Endothelial cell of umbilical vein (primary cell): ENCODE data around the gene GPR176. TPM values are rescaled to one million over a fixed set of nuclear protein-coding genes. Genes with fewer than 3 reads are reported as not detected.

ENCODE experiments used
- BruUV-seq: library from RNA; stranded (reverse); fragments of 400-500 nt; replicated peaks from 2 replicates; lab custom pipeline; 2021; lab: Mats Ljungman, UMichigan
- CTCF ChIA-PET: fragments of 300-600, 350-600 bp; sonication (Branson Sonifier 250); formaldehyde crosslinking; loops from one replicate; lab custom pipeline; 2021; ENCODE audit warnings: antibody characterized with exemption, inconsistent platforms; lab: Charles Lee
- POLR2A ChIA-PET: fragments of 300-600, 350-600 bp; sonication (Branson Sonifier 250); formaldehyde crosslinking; loops from one replicate; lab custom pipeline; 2021; ENCODE audit warnings: antibody characterized with exemption, inconsistent platforms; lab: Charles Lee
- DNase-seq: peaks from one replicate; pipeline ENCODE4 v3.0.0-alpha.2; 2011; ENCODE audit warnings: low read depth, low spot score
- FAIRE-seq: peaks from 2 replicates; lab custom pipeline; 2011; peaks lifted over from hg19 to GRCh38; lab: Jason Lieb, UNC
- H2AFZ ChIP-seq: 2 replicates; pipeline ENCODE4 v1.6.0; 2012; ENCODE audit warnings: low read depth, low read length, control low read depth, inconsistent platforms
- H3K27ac ChIP-seq: 2 replicates; pipeline ENCODE4 v1.5.1; 2011; ENCODE audit warnings: low read depth, mild to moderate bottlenecking, control low read depth, low read length, moderate library complexity; ENCODE audit not compliant: insufficient read depth
- H3K27me3 ChIP-seq, 2 experiments: 2 replicates each; pipeline versions ENCODE4 v1.6.0 to v1.6.1; 2011; ENCODE audit warnings: low read length in 2 of 2, mixed read lengths in 1 of 2; ENCODE audit not compliant: control insufficient read depth in 2 of 2, insufficient read depth in 2 of 2
- H3K36me3 ChIP-seq, 2 experiments: 2 replicates in 1 of 2; 3 replicates in 1 of 2; pipeline ENCODE4 v1.5.1; 2011; ENCODE audit warnings: low read length in 2 of 2, mild to moderate bottlenecking in 1 of 2, moderate library complexity in 1 of 2; ENCODE audit not compliant: control insufficient read depth in 2 of 2, insufficient read depth in 2 of 2; ENCODE audit errors: extremely low read depth in 1 of 2
- H3K4me1 ChIP-seq: 3 replicates; pipeline ENCODE4 v1.5.1; 2011; ENCODE audit warnings: mild to moderate bottlenecking, low read length; ENCODE audit not compliant: control insufficient read depth, insufficient read depth; ENCODE audit errors: extremely low read depth
- H3K4me2 ChIP-seq: 2 replicates; pipeline ENCODE4 v1.6.1; 2011; ENCODE audit warnings: low read length, control low read depth, mixed read lengths; ENCODE audit not compliant: insufficient read depth
- H3K4me3 ChIP-seq, 3 experiments: fragments of 200-600 bp in 1 of 3; sonication (generic), shearing (Covaris generic) in 1 of 3; replicated peaks in 1 of 3; 2 replicates each; pipeline ENCODE4 v1.5.1; 2011 to 2016; ENCODE audit warnings: control low read depth in 3 of 3, low read length in 3 of 3, mild to moderate bottlenecking in 2 of 3, inconsistent platforms in 1 of 3, low read depth in 1 of 3, moderate library complexity in 1 of 3; ENCODE audit not compliant: insufficient read depth in 1 of 3
- H3K79me2 ChIP-seq: 2 replicates; pipeline ENCODE4 v1.6.0; 2012; ENCODE audit warnings: low read length, inconsistent platforms; ENCODE audit not compliant: control insufficient read depth, insufficient read depth
- H3K9ac ChIP-seq: replicated peaks from 2 replicates; pipeline ENCODE3; 2011; ENCODE audit warnings: low read length, control low read depth; ENCODE audit not compliant: insufficient read depth; ENCODE audit errors: extremely low read depth
- H3K9me1 ChIP-seq: replicated peaks from 3 replicates; pipeline ENCODE4 v1.6.0; 2011; ENCODE audit warnings: mild to moderate bottlenecking, low read length; ENCODE audit not compliant: control insufficient read depth, insufficient read depth; ENCODE audit errors: extremely low read depth
- H3K9me3 ChIP-seq: replicated peaks from 2 replicates; pipeline ENCODE4 v1.5.1; 2012; ENCODE audit warnings: low read length, inconsistent platforms; ENCODE audit not compliant: control insufficient read depth, insufficient read depth
- H4K20me1 ChIP-seq: replicated peaks from 2 replicates; pipeline ENCODE3; 2011; ENCODE audit warnings: mild to moderate bottlenecking, low read length; ENCODE audit not compliant: control insufficient read depth, insufficient read depth; ENCODE audit errors: extremely low read depth
- CTCF ChIP-seq, 2 donors: IDR thresholded peaks; 1 replicate in 1 of 2; 2 replicates in 1 of 2; pipeline ENCODE4 v1.5.1; 2011; ENCODE audit warnings: low read length in 2 of 2, mild to moderate bottlenecking in 2 of 2, moderate library complexity in 2 of 2, control low read depth in 1 of 2, inconsistent platforms in 1 of 2, low read depth in 1 of 2; ENCODE audit not compliant: insufficient read depth in 1 of 2; ENCODE audit errors: extremely low read depth in 1 of 2
- GATA2 ChIP-seq: IDR thresholded peaks from 2 replicates; pipeline ENCODE4 v1.7.0; 2011; ENCODE audit warnings: low read depth, mild to moderate bottlenecking, moderate library complexity, mixed read lengths, low read length; ENCODE audit not compliant: insufficient read length, insufficient read depth
- MAX ChIP-seq: IDR thresholded peaks from 2 replicates; pipeline ENCODE4 v1.6.1; 2011; ENCODE audit not compliant: insufficient read depth, insufficient read length
- POLR2A ChIP-seq: IDR thresholded peaks from 2 replicates; pipeline ENCODE4 v1.6.1; 2012; ENCODE audit warnings: low read depth, mild to moderate bottlenecking, control low read depth, low read length
- POLR2AphosphoS5 ChIP-seq: IDR thresholded peaks from 2 replicates; pipeline ENCODE4 v1.6.1; 2012; ENCODE audit warnings: low read depth, mild to moderate bottlenecking, control low read depth, low read length, moderate library complexity; ENCODE audit not compliant: insufficient read depth
- dilution Hi-C: fragments of 300-500 bp; cut with MboI; formaldehyde crosslinking; loops from one replicate; pipeline ENCODE4 v1.15.0; 2019; ENCODE audit warnings: low sequenced_read_pairs; ENCODE audit not compliant: extremely low pct_ligation_motif_present
- intact Hi-C: fragments of 100-400 bp; cut with micrococcal nuclease; formaldehyde crosslinking; loops from one replicate; pipeline ENCODE4 v1.10.0; 2022
- polyA plus RNA-seq, 4 experiments: library from polyadenylated mRNA; depleted of rRNA in 3 of 4; stranded (reverse) in 3 of 4; unstranded in 1 of 4; fragments of >200 nt; gene quantifications; 2 replicates each; pipeline versions ENCODE4 v1.2.1 to v1.2.3, GENCODE V29; 2011 to 2012; ENCODE audit warnings: missing spikeins in 1 of 4
- total RNA-seq: library from RNA; stranded (reverse); gene quantifications from 2 replicates; pipeline ENCODE4 v1.2.3, GENCODE V29; 2021

GPR176 gene
- total and polyA plus RNA-seq, 2 donors (not counting 3 experiments of a cell fraction or from before 2014, with no cell fraction given): 35.3 to 68.7 TPM

GRCh38 chr15:39801641-39802309 is 118.3 kb downstream of the GPR176 start:
- H3K4me3 ChIP-seq: no peak overlapping the region
- DNase-seq (peak; percentile 14), FAIRE-seq (peak; percentile 76)
- dilution Hi-C loops: no loop called here
- no peaks in the 10 kb centered on the region for H3K4me1 ChIP-seq
- H3K9me1 ChIP-seq: no peaks in the 10 kb centered on the region
- TF ChIP-seq CTCF (IDR thresholded peaks at IDR 0.05; ENCODE audit: extremely low read depth in 1 of 2, insufficient read depth in 1 of 2, low read depth in 1 of 2, low read length in 2 of 2) (peak; percentile 21 to 32), GATA2 (no peak), POLR2A (no peak), POLR2AphosphoS5 (no peak), MAX (no peak)
- no peaks in the 10 kb centered on the region for H4K20me1 ChIP-seq
- H3K4me2 ChIP-seq: no peak overlapping the region
- H3K9ac ChIP-seq: no peak overlapping the region
- BruUV-seq: no TSS peak
- no peak overlapping the region for H3K27ac ChIP-seq
- no peaks in the 10 kb centered on the region for H3K27me3 ChIP-seq
- H3K9me3 ChIP-seq: no peaks in the 10 kb centered on the region
- intact Hi-C loops: loop anchor here (1.0 to 5.0 kb wide), 2 partner anchors 74 to 176 kb away; no protein-coding TSS in a partner anchor
- peaks cover 0 to 3% of the 10 kb centered on the region in 2 experiments for H3K36me3 ChIP-seq
- ChIA-PET POLR2A (no interaction called here), CTCF (no interaction called here)
- H3K79me2 ChIP-seq: no peaks in the 10 kb centered on the region
- H2AFZ ChIP-seq: no peak overlapping the region
